Astrocyte (in vitro differentiated cells and primary cell): ENCODE data around the gene CMIP.

Source experiments
- EZH2 ChIP-seq: IDR thresholded peaks from 2 replicates; pipeline ENCODE4 v1.6.1; 2012; ENCODE audit warnings: mild to moderate bottlenecking, low read length, inconsistent platforms; ENCODE audit not compliant: insufficient read depth
- TF ChIP-seq, protein P1 (sequence below): IDR thresholded peaks from 2 replicates; pipeline ENCODE4 v1.5.1; 2011; ENCODE audit warnings: low read depth, mild to moderate bottlenecking, inconsistent platforms, low read length, moderate library complexity; ENCODE audit not compliant: insufficient read depth

GRCh38 chr16:81558444-81559175, 114.0 kb downstream of the CMIP start:
- TF ChIP-seq, protein P1, sequence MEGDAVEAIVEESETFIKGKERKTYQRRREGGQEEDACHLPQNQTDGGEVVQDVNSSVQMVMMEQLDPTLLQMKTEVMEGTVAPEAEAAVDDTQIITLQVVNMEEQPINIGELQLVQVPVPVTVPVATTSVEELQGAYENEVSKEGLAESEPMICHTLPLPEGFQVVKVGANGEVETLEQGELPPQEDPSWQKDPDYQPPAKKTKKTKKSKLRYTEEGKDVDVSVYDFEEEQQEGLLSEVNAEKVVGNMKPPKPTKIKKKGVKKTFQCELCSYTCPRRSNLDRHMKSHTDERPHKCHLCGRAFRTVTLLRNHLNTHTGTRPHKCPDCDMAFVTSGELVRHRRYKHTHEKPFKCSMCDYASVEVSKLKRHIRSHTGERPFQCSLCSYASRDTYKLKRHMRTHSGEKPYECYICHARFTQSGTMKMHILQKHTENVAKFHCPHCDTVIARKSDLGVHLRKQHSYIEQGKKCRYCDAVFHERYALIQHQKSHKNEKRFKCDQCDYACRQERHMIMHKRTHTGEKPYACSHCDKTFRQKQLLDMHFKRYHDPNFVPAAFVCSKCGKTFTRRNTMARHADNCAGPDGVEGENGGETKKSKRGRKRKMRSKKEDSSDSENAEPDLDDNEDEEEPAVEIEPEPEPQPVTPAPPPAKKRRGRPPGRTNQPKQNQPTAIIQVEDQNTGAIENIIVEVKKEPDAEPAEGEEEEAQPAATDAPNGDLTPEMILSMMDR: no peak
- TF ChIP-seq EZH2: no peak
